Loucy (cell line): ENCODE measurements around the gene GRPEL2.

Experiments
- H2AFZ ChIP-seq: fragments of 200-600 bp; sonication (generic); 2 replicates; pipeline ENCODE4 v1.6.0; 2016; ENCODE audit warnings: antibody characterized with exemption, mild to moderate bottlenecking, low read length, moderate library complexity
- H3F3A ChIP-seq: fragments of 200-600 bp; 2 replicates; pipeline ENCODE4 v1.6.0; 2016; ENCODE audit warnings: antibody characterized with exemption, low read depth, mild to moderate bottlenecking
- H3K27me3 ChIP-seq: fragments of 200-600 bp; sonication (generic); 2 replicates; pipeline ENCODE4 v1.6.1; 2014; ENCODE audit warnings: low read length, mild to moderate bottlenecking; ENCODE audit not compliant: insufficient read depth, poor library complexity, severe bottlenecking
- H3K36me3 ChIP-seq: fragments of 200-600 bp; sonication (generic); 2 replicates; pipeline ENCODE4 v1.6.1; 2016; ENCODE audit warnings: low read length; ENCODE audit not compliant: insufficient read depth
- H3K4me1 ChIP-seq: fragments of 200-600 bp; sonication (generic); 2 replicates; pipeline ENCODE4 v1.5.1; 2014; ENCODE audit warnings: low read length, mild to moderate bottlenecking; ENCODE audit not compliant: insufficient read depth, poor library complexity, severe bottlenecking
- H3K4me2 ChIP-seq: fragments of 200-600 bp; sonication (generic); 2 replicates; pipeline ENCODE4 v1.6.0; 2014; ENCODE audit warnings: antibody characterized with exemption, low read length, low read depth, mild to moderate bottlenecking; ENCODE audit not compliant: poor library complexity, severe bottlenecking
- H3K4me3 ChIP-seq: fragments of 200-600 bp; sonication (generic); 2 replicates; pipeline ENCODE4 v1.5.1; 2014; ENCODE audit warnings: low read length, mild to moderate bottlenecking, mixed read lengths; ENCODE audit not compliant: poor library complexity, severe bottlenecking
- H3K79me2 ChIP-seq: fragments of 200-600 bp; sonication (generic); 2 replicates; pipeline ENCODE4 v1.6.1; 2014; ENCODE audit warnings: low read length; ENCODE audit not compliant: insufficient read depth
- H3K9ac ChIP-seq: fragments of 200-600 bp; sonication (generic); 2 replicates; pipeline ENCODE4 v1.6.0; 2014; ENCODE audit warnings: mild to moderate bottlenecking, low read depth, low read length, moderate library complexity; ENCODE audit not compliant: poor library complexity, severe bottlenecking
- H3K9me2 ChIP-seq: fragments of 200-600 bp; sonication (generic); replicated peaks from 2 replicates; pipeline ENCODE4 v1.6.1; 2016; ENCODE audit warnings: low read depth, low read length, mixed read lengths
- H3K9me3 ChIP-seq: fragments of 200-600 bp; sonication (generic); 2 replicates; pipeline ENCODE4 v1.6.1; 2014; ENCODE audit warnings: mild to moderate bottlenecking, antibody characterized with exemption, low read length, low read depth; ENCODE audit not compliant: insufficient read depth
- H4K20me1 ChIP-seq: fragments of 200-600 bp; sonication (generic); 2 replicates; pipeline ENCODE4 v1.6.0; 2014; ENCODE audit warnings: antibody characterized with exemption, low read length, mild to moderate bottlenecking; ENCODE audit not compliant: insufficient read depth, poor library complexity, severe bottlenecking
- EZH2phosphoT487 ChIP-seq: fragments of 200-600 bp; IDR thresholded peaks from 2 replicates; pipeline ENCODE4 v1.6.1; 2018; ENCODE audit warnings: antibody characterized with exemption, mild to moderate bottlenecking, moderate library complexity, borderline replicate concordance
- TF ChIP-seq, protein P1 (sequence below): fragments of 200-600 bp; sonication (generic); conservative IDR thresholded peaks from 2 replicates; pipeline ENCODE4 v1.5.1; 2014; ENCODE audit warnings: mild to moderate bottlenecking, antibody characterized with exemption, low read length

GRPEL2 gene

GRCh38 chr5:149374303-149374702, 29.0 kb downstream of the GRPEL2 start:
- Histone ChIP-seq H2AFZ (no peak overlapping the region), H3K4me3 (no peak overlapping the region), H3K36me3 (no peaks in the 10 kb centered on the region), H3K4me1 (no peaks in the 10 kb centered on the region), H3F3A (no peaks in the 10 kb centered on the region), H3K9ac (no peak overlapping the region), H3K27me3 (no peaks in the 10 kb centered on the region), H3K4me2 (no peak overlapping the region), H3K9me2 (no peaks in the 10 kb centered on the region), H3K9me3 (no peaks in the 10 kb centered on the region), H3K79me2 (no peaks in the 10 kb centered on the region), H4K20me1 (no peaks in the 10 kb centered on the region)
- TF ChIP-seq, protein P1, sequence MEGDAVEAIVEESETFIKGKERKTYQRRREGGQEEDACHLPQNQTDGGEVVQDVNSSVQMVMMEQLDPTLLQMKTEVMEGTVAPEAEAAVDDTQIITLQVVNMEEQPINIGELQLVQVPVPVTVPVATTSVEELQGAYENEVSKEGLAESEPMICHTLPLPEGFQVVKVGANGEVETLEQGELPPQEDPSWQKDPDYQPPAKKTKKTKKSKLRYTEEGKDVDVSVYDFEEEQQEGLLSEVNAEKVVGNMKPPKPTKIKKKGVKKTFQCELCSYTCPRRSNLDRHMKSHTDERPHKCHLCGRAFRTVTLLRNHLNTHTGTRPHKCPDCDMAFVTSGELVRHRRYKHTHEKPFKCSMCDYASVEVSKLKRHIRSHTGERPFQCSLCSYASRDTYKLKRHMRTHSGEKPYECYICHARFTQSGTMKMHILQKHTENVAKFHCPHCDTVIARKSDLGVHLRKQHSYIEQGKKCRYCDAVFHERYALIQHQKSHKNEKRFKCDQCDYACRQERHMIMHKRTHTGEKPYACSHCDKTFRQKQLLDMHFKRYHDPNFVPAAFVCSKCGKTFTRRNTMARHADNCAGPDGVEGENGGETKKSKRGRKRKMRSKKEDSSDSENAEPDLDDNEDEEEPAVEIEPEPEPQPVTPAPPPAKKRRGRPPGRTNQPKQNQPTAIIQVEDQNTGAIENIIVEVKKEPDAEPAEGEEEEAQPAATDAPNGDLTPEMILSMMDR: no peak
- TF ChIP-seq EZH2phosphoT487: no peak

DNA sequence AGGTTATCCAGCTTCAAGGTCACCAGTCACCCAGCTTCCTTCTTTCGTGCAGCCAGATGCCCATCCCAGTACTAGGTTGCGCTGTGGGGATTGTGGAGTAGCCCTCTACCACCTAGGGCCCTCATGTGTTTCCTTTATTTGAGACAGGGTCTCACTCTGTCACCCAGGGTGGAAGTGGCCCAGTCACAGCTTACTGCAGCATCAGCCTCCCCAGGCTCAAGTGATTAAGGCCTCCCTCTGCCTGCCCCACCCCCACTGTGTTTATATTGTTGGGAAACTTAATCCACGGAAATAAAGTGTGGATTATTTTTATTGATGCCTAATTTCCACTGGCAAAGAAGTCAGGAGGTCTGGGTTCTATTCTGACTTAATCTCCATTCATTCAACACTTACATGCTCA, 29.5 kb downstream of the GRPEL2 start:
- H3K4me2 ChIP-seq: no peak overlapping the region
- no peaks in the 10 kb centered on the region for H3K9me2 ChIP-seq
- no peaks in the 10 kb centered on the region for H3F3A ChIP-seq
- TF ChIP-seq, protein P1: no peak
- TF ChIP-seq EZH2phosphoT487: no peak
- H3K36me3 ChIP-seq: no peaks in the 10 kb centered on the region
- H2AFZ ChIP-seq: no peak overlapping the region
- no peak overlapping the region for H3K4me3 ChIP-seq
- no peaks in the 10 kb centered on the region for H3K9me3 ChIP-seq
- H3K79me2 ChIP-seq: no peaks in the 10 kb centered on the region
- no peaks in the 10 kb centered on the region for H3K4me1 ChIP-seq
- H3K27me3 ChIP-seq: no peaks in the 10 kb centered on the region
- H4K20me1 ChIP-seq: no peaks in the 10 kb centered on the region
- H3K9ac ChIP-seq: no peak overlapping the region

DNA sequence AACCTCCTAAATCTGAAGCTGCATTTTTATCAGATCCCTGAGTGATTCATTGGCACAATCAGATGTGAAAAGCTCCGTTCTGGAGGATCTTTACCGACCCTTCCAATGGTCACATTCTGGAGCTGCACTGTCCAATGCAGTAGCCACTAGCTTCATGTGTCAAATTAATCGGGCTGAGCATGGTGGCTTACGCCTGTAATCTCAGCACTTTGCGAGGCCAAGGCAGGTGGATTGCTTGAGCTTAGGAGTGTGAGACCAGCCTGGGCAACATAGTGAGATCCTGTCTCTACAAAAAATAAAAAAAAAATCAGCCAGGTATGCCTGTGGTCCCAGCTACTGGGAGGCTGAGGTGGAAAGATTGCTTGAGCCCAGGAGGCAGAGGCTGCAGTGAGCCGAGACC, 30.1 kb downstream of the GRPEL2 start:
- no peak overlapping the region for H3K4me2 ChIP-seq
- H3K79me2 ChIP-seq: no peaks in the 10 kb centered on the region
- TF ChIP-seq, protein P1: no peak
- no peak for TF ChIP-seq EZH2phosphoT487
- H3F3A ChIP-seq: no peaks in the 10 kb centered on the region
- H3K4me1 ChIP-seq: no peaks in the 10 kb centered on the region
- no peaks in the 10 kb centered on the region for H3K9me3 ChIP-seq
- H3K4me3 ChIP-seq: no peak overlapping the region
- no peak overlapping the region for H2AFZ ChIP-seq
- H4K20me1 ChIP-seq: no peaks in the 10 kb centered on the region
- H3K9ac ChIP-seq: no peak overlapping the region
- no peaks in the 10 kb centered on the region for H3K27me3 ChIP-seq
- no peaks in the 10 kb centered on the region for H3K9me2 ChIP-seq
- H3K36me3 ChIP-seq: no peaks in the 10 kb centered on the region
